ENCODE measurements around the gene ARHGEF12. TPM values are rescaled to one million over a fixed set of nuclear protein-coding genes. Genes with fewer than 3 reads are reported as not detected.

The ARHGEF12 gene
- polyA plus RNA-seq, 3 donors: 0.25 to 0.87 (median 0.27) TPM

GRCh38 chr11:120511820-120512738 is 175.9 kb downstream of the ARHGEF12 start:
- no peak for TF ChIP-seq CTCF (IDR thresholded peaks at IDR 0.05)
- Histone ChIP-seq H3K4me2 (replicated peaks; ENCODE audit: extremely low read depth, low read length, poor library complexity, severe bottlenecking) (no peak overlapping the region), H3K9ac (ENCODE audit: insufficient read depth, low read length, poor library complexity, severe bottlenecking) (no peak overlapping the region), H3K79me2 (ENCODE audit: insufficient read depth, low read length) (no peaks in the 10 kb centered on the region), H4K20me1 (ENCODE audit: insufficient read depth, low read length) (no peaks in the 10 kb centered on the region), H3K27ac (ENCODE audit: low read depth in 1 of 2, low read length in 2 of 2) (no peak overlapping the region), H3K4me3 (replicated peaks in 1 of 3; ENCODE audit: low read depth in 2 of 3, low read length in 3 of 3) (no peak overlapping the region), H3K9me3 (replicated peaks in 1 of 2; ENCODE audit: control insufficient read depth in 1 of 2, insufficient read depth in 1 of 2, low read length in 2 of 2) (no peaks in the 10 kb centered on the region), H3K27me3 (ENCODE audit: control insufficient read depth in 2 of 2, insufficient read depth in 2 of 2, low read length in 2 of 2) (peaks cover 6 to 60% of the 10 kb centered on the region in 2 donors), H3K4me1 (ENCODE audit: control insufficient read depth in 1 of 2, insufficient read depth in 2 of 2, low read length in 2 of 2) (no peaks in the 10 kb centered on the region), H2AFZ (ENCODE audit: insufficient read depth, low read depth, low read length, poor library complexity, severe bottlenecking) (no peak overlapping the region), H3K36me3 (replicated peaks in 1 of 2; ENCODE audit: control insufficient read depth in 1 of 2, insufficient read depth in 2 of 2, low read length in 2 of 2) (no peaks in the 10 kb centered on the region)
- peaks cover 0 to 2% (median 0%) of the 10 kb centered on the region in 7 donors for H3K9me3 Mint-ChIP-seq
- 9% methylated on average over 51 of the region's 73 CpGs for WGBS (ENCODE audit: insufficient coverage)
- no peak for DNase-seq
- peak overlapping the region in 1 of 2 donors; percentile 56 for H3K4me3 Mint-ChIP-seq
- intact Hi-C loops (cut with micrococcal nuclease): loop anchor here (5.0 to 10.0 kb wide), 3 partner anchors 603 to 683 kb away; no protein-coding TSS in a partner anchor
- peaks cover 62 to 75% (median 62%) of the 10 kb centered on the region in 3 donors for H3K27me3 Mint-ChIP-seq (ENCODE audit: low read depth in 3 of 3)
- peak overlapping the region in 1 of 7 donors; percentile 66 for H3K27ac Mint-ChIP-seq
- H3K36me3 Mint-ChIP-seq: no peaks in the 10 kb centered on the region
- peaks cover 2% of the 10 kb centered on the region for H3K4me1 Mint-ChIP-seq

DNA sequence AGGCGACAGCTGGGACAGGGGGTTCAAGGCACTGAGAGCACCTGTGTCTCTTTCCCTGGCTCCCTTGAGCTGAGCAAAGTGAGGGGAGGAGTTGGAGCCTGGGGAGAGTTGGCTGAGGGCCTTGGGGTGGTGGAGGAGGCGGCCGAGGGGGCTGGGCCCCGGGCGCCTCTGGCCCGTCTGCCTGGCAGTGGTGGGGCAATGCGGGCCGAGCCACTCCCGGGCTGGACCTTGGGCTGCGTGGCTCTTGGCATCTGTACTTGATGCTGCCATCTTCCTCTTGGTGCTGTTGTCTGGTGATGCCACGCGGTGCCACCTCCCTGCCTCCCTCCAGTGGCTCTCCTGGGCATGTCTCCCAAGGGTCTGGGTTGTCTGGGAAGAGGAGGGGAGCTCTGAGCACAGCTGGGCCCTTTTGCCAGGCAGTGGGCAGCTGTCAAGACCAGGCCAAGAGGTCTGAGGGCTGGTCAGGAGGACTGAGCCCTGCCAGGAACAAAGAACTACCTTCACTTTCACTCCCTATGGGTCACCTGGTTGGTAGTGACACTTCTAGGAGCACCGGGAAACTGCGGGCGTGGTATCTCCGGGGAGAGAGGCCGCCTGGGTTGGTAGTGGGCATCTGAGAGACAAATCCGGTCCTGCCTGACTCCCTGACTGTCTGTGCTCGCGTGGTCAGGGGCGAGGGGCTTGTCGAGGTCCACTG is 176.7 kb downstream of the ARHGEF12 start:
- H3K27ac Mint-ChIP-seq: peak overlapping the region in 1 of 7 donors; percentile 66
- intact Hi-C loops (cut with micrococcal nuclease): loop anchor here (5.0 to 10.0 kb wide), 3 partner anchors 602 to 682 kb away; no protein-coding TSS in a partner anchor
- DNase-seq: no peak

More for the DNA sequence above, 176.7 kb downstream of the ARHGEF12 start:
- TF ChIP-seq CTCF (IDR thresholded peaks at IDR 0.05): no peak
- peaks cover 2% of the 10 kb centered on the region for H3K4me1 Mint-ChIP-seq
- Histone ChIP-seq H3K4me3 (replicated peaks in 1 of 3; ENCODE audit: low read depth in 2 of 3, low read length in 3 of 3) (no peak overlapping the region), H3K9ac (ENCODE audit: insufficient read depth, low read length, poor library complexity, severe bottlenecking) (no peak overlapping the region), H3K79me2 (ENCODE audit: insufficient read depth, low read length) (no peaks in the 10 kb centered on the region), H2AFZ (ENCODE audit: insufficient read depth, low read depth, low read length, poor library complexity, severe bottlenecking) (no peak overlapping the region), H3K9me3 (replicated peaks in 1 of 2; ENCODE audit: control insufficient read depth in 1 of 2, insufficient read depth in 1 of 2, low read length in 2 of 2) (no peaks in the 10 kb centered on the region), H3K4me1 (ENCODE audit: control insufficient read depth in 1 of 2, insufficient read depth in 2 of 2, low read length in 2 of 2) (no peaks in the 10 kb centered on the region), H4K20me1 (ENCODE audit: insufficient read depth, low read length) (no peaks in the 10 kb centered on the region), H3K36me3 (replicated peaks in 1 of 2; ENCODE audit: control insufficient read depth in 1 of 2, insufficient read depth in 2 of 2, low read length in 2 of 2) (no peaks in the 10 kb centered on the region), H3K4me2 (replicated peaks; ENCODE audit: extremely low read depth, low read length, poor library complexity, severe bottlenecking) (no peak overlapping the region), H3K27ac (ENCODE audit: low read depth in 1 of 2, low read length in 2 of 2) (no peak overlapping the region), H3K27me3 (ENCODE audit: control insufficient read depth in 2 of 2, insufficient read depth in 2 of 2, low read length in 2 of 2) (peaks cover 6 to 61% of the 10 kb centered on the region in 2 donors)
- H3K36me3 Mint-ChIP-seq: no peaks in the 10 kb centered on the region
- H3K4me3 Mint-ChIP-seq: peak overlapping the region in 1 of 2 donors; percentile 73
- peaks cover 0 to 2% (median 0%) of the 10 kb centered on the region in 7 donors for H3K9me3 Mint-ChIP-seq
- WGBS (ENCODE audit: insufficient coverage): 83% methylated on average over 15 of the region's 22 CpGs
- H3K27me3 Mint-ChIP-seq (ENCODE audit: low read depth in 3 of 3): peaks cover 61 to 78% (median 65%) of the 10 kb centered on the region in 3 donors
